ENCODE data around the gene HES1. TPM values are rescaled to one million over a fixed set of nuclear protein-coding genes. Genes with fewer than 3 reads are reported as not detected.

HES1 gene
- polyA plus RNA-seq, 1 donor (not counting 4 experiments of a cell fraction or from before 2014, with no cell fraction given), result 138 TPM

DNA sequence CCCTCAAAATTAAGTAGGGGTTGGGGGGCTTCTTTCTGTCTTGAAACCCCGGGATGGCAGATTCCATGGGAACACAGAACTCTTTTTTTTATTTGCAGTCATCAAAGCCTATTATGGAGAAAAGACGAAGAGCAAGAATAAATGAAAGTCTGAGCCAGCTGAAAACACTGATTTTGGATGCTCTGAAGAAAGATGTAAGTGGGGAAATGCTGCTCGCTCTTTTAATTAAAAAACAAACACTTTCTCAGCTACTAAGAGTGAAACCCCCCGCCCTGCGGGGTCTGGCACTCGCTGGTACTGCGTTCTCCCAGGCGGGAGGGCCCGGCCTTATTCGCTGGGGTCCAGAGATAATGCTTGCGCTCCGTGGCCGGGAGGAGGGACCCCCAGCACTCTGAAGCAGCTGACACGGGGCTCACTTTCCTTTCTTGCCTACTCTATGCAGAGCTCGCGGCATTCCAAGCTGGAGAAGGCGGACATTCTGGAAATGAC, 615 bp downstream of the HES1 start:
- FAIRE-seq (no peak), DNase-seq (ENCODE audit: low read depth, low spot score) (no peak)
- no peaks in the 10 kb centered on the region for H3K27me3 ChIP-seq (ENCODE audit: control insufficient read depth, extremely low read depth, insufficient read depth, low read length)
- H3K27ac ChIP-seq (ENCODE audit: control insufficient read depth, insufficient read depth, low read length), result peak overlapping the region; percentile 97
- H3K36me3 ChIP-seq (ENCODE audit: control insufficient read depth in 2 of 2, extremely low read depth in 1 of 2, insufficient read depth in 2 of 2, low read length in 2 of 2), result no peaks in the 10 kb centered on the region
- peaks cover 53% of the 10 kb centered on the region for H3K4me1 ChIP-seq (ENCODE audit: control insufficient read depth, extremely low read depth, insufficient read depth, low read length)
- no peaks in the 10 kb centered on the region for H3K9me3 ChIP-seq (ENCODE audit: control insufficient read depth, low read depth, low read length)
- no peaks in the 10 kb centered on the region for H3K9me1 ChIP-seq (ENCODE audit: control insufficient read depth, extremely low read depth, insufficient read depth, low read length)
- H2AFZ ChIP-seq (ENCODE audit: control insufficient read depth, low read length), result no peak overlapping the region
- no peak for TF ChIP-seq EZH2 (IDR thresholded peaks at IDR 0.05; ENCODE audit: low read length)
- TF ChIP-seq, protein P1, sequence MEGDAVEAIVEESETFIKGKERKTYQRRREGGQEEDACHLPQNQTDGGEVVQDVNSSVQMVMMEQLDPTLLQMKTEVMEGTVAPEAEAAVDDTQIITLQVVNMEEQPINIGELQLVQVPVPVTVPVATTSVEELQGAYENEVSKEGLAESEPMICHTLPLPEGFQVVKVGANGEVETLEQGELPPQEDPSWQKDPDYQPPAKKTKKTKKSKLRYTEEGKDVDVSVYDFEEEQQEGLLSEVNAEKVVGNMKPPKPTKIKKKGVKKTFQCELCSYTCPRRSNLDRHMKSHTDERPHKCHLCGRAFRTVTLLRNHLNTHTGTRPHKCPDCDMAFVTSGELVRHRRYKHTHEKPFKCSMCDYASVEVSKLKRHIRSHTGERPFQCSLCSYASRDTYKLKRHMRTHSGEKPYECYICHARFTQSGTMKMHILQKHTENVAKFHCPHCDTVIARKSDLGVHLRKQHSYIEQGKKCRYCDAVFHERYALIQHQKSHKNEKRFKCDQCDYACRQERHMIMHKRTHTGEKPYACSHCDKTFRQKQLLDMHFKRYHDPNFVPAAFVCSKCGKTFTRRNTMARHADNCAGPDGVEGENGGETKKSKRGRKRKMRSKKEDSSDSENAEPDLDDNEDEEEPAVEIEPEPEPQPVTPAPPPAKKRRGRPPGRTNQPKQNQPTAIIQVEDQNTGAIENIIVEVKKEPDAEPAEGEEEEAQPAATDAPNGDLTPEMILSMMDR (optimal IDR thresholded peaks at IDR 0.05 in 1 of 3, IDR thresholded peaks at IDR 0.05 in 1 of 3, conservative IDR thresholded peaks at IDR 0.05 in 1 of 3; ENCODE audit: extremely low read depth in 1 of 3, insufficient read depth in 2 of 3, low read length in 3 of 3), result no peak
- H3K79me2 ChIP-seq (ENCODE audit: control insufficient read depth, insufficient read depth, low read length), result peaks cover 14% of the 10 kb centered on the region
- dilution Hi-C loops (cut with MboI; ENCODE audit: extremely low pct_ligation_motif_present, low sequenced_read_pairs), result no loop called here
- peak overlapping the region; percentile 86 for H3K4me2 ChIP-seq (ENCODE audit: control insufficient read depth, extremely low read depth, insufficient read depth, low read depth, low read length)
- H3K4me3 ChIP-seq (ENCODE audit: control insufficient read depth in 2 of 3, extremely low read depth in 1 of 3, insufficient read depth in 2 of 3, low read depth in 1 of 3, low read length in 3 of 3), result peak overlapping the region; percentile 76 to 98 (median 89)
- H4K20me1 ChIP-seq (ENCODE audit: control insufficient read depth, extremely low read depth, insufficient read depth, low read length), result no peaks in the 10 kb centered on the region
- peak overlapping the region; percentile 98 for H3K9ac ChIP-seq (ENCODE audit: control insufficient read depth, extremely low read depth, insufficient read depth, low read length)

DNA sequence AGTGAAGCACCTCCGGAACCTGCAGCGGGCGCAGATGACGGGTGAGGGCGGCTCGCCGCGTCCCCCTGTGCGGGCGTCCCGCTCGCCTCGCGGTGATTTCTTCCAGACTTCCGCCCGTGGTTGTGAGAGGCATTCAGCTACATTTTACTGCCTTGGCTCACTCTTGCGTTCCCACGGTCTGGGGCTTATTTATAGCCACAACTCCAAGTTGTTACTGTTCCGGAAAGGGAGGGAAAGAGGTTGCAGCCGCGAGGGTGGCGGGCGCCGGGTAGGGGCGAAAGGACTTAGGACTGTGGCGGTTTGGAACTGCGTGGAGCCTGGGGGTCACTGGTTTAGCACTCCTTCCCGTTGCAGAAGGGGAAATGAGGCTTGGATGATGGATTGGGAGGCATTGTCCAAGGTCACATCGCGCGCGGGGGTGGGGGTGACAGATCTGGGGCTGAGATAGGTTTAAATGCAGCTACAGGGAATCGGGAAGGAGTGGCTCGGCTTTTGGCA, 1.1 kb downstream of the HES1 start:
- Histone ChIP-seq H3K27me3 (ENCODE audit: control insufficient read depth, extremely low read depth, insufficient read depth, low read length) (no peaks in the 10 kb centered on the region), H3K36me3 (ENCODE audit: control insufficient read depth in 2 of 2, extremely low read depth in 1 of 2, insufficient read depth in 2 of 2, low read length in 2 of 2) (no peaks in the 10 kb centered on the region), H3K9me1 (ENCODE audit: control insufficient read depth, extremely low read depth, insufficient read depth, low read length) (no peaks in the 10 kb centered on the region), H3K9me3 (ENCODE audit: control insufficient read depth, low read depth, low read length) (no peaks in the 10 kb centered on the region), H3K9ac (ENCODE audit: control insufficient read depth, extremely low read depth, insufficient read depth, low read length) (peak overlapping the region; percentile 98), H2AFZ (ENCODE audit: control insufficient read depth, low read length) (no peak overlapping the region), H3K79me2 (ENCODE audit: control insufficient read depth, insufficient read depth, low read length) (peaks cover 14% of the 10 kb centered on the region), H3K4me3 (ENCODE audit: control insufficient read depth in 2 of 3, extremely low read depth in 1 of 3, insufficient read depth in 2 of 3, low read depth in 1 of 3, low read length in 3 of 3) (peak overlapping the region; percentile 76 to 98 (median 89)), H3K27ac (ENCODE audit: control insufficient read depth, insufficient read depth, low read length) (peak overlapping the region; percentile 97), H3K4me1 (ENCODE audit: control insufficient read depth, extremely low read depth, insufficient read depth, low read length) (peaks cover 55% of the 10 kb centered on the region), H4K20me1 (ENCODE audit: control insufficient read depth, extremely low read depth, insufficient read depth, low read length) (no peaks in the 10 kb centered on the region), H3K4me2 (ENCODE audit: control insufficient read depth, extremely low read depth, insufficient read depth, low read depth, low read length) (peak overlapping the region; percentile 86)
- DNase-seq (ENCODE audit: low read depth, low spot score) (no peak), FAIRE-seq (no peak)
- TF ChIP-seq EZH2 (IDR thresholded peaks at IDR 0.05; ENCODE audit: low read length), result no peak
- TF ChIP-seq, protein P1 (optimal IDR thresholded peaks at IDR 0.05 in 1 of 3, IDR thresholded peaks at IDR 0.05 in 1 of 3, conservative IDR thresholded peaks at IDR 0.05 in 1 of 3; ENCODE audit: extremely low read depth in 1 of 3, insufficient read depth in 2 of 3, low read length in 3 of 3), result no peak
- dilution Hi-C loops (cut with MboI; ENCODE audit: extremely low pct_ligation_motif_present, low sequenced_read_pairs), result no loop called here

Measured in keratinocyte (primary cell).